GM21825 (cell line): ENCODE results near the gene C3orf49.

Experiments
- ATAC-seq: cut with Tn5 transposase; IDR thresholded peaks from one replicate; pipeline ENCODE4 v1.9.1; 2021; ENCODE audit warnings: mild to moderate bottlenecking, moderate library complexity; ENCODE audit not compliant: unreplicated experiment

C3orf49 gene

GRCh38 chr3:63849175-63849574, 30.1 kb downstream of the C3orf49 start:
- no peak for ATAC-seq

- ATAC-seq = no peak
Observed at GRCh38 chr3:63851287-63851686, 32.2 kb downstream of the C3orf49 start.

DNA sequence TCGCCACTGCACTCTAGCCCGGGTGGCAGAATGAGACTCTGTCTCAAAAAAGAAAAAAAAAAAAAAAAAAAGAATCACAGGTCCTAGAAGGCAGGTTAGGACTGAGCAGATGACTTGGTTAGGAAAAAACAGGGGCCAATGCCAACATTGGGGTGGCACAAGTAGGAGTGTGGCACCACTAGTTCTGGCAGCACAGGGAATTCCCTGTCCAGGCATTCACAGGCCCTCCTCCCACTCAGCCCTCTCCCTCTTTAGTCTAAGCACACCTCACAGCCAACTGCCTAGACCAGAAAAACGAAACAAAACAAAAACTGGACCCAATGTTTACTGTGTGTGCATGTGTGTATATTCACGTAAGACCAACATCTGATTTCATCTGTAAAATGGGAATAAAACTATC, 34.0 kb downstream of the C3orf49 start:
- ATAC-seq = no peak

GRCh38 chr3:63855333-63855940, 36.3 kb downstream of the C3orf49 start:
- no peak for ATAC-seq

- ATAC-seq = no peak
Observed at GRCh38 chr3:63857311-63857710, 38.2 kb downstream of the C3orf49 start.

DNA sequence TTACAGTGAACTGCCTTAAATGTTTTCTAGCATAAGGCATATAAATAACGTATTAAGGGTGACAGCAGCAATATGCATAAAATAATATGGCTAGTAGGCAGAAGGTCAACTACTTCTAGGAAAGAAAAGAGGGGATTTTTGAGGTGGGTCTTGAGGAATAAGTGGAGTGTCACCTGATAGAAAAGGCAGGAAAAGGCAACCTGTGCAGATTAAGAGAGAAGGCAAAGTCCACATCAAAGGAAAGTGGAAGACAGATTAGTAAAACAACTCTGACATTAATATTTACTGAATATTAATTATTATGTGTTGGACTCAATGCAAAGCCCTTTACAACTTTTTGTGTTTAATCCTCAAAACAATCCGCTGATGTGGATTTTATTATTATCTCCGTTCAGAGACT, 41.7 kb downstream of the C3orf49 start:
- ATAC-seq = no peak

- ATAC-seq = no peak
Observed at GRCh38 chr3:63861306-63861705, 42.2 kb downstream of the C3orf49 start.

DNA sequence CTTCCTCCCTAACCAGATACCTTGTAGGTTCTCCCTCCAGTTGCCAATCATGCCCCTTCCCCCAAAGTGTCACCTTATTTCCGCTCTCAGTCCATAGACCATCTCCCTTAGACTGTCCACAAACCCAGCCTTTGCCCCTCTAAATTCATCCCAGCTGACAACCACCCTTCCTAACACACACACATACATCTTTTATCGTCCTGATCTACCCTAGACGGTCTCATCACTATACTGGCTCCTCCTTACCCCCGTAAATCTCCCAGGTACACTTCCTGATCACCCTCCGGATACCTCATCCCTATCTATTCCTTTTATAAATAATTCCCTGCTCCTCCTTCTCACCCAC, 43.7 kb downstream of the C3orf49 start:
- ATAC-seq = peak; percentile 2

GRCh38 chr3:63863150-63864007, 44.3 kb downstream of the C3orf49 start, which contains the start of the genes ATXN7 and THOC7:
TSS of gene ATXN7 (plus strand) at chr3:63863867. CDS start at chr3:63912599, 48,732 bp downstream.
TSS of gene THOC7 (minus strand) at chr3:63863805. CDS start at chr3:63863790, 15 bp downstream.
- ATAC-seq = peak; percentile 65

GRCh38 chr3:63864008-63864964, 45.2 kb downstream of the C3orf49 start:
- ATAC-seq = peak; percentile 37

DNA sequence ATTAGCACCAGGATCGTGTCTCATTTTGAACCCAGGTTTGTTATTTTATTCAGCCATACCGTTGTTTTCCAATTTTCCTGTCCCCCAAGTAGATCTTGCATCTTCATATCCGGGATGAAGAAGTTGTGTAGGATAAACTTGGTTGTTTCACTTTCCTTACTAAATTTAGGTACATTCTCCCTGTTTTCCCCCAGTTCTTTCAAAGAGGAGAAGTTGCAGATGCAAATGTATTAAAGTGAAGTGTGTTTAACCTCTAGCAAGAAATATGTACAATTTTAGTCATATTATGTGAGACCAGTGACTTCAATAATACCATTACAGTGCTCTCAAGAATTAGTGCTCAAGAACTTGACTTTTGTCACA, 45.8 kb downstream of the C3orf49 start:
- no peak for ATAC-seq

- ATAC-seq = no peak
Observed at GRCh38 chr3:63867225-63867624, 48.1 kb downstream of the C3orf49 start.

- ATAC-seq = no peak
Observed at GRCh38 chr3:63869940-63870614, 51.0 kb downstream of the C3orf49 start.

DNA sequence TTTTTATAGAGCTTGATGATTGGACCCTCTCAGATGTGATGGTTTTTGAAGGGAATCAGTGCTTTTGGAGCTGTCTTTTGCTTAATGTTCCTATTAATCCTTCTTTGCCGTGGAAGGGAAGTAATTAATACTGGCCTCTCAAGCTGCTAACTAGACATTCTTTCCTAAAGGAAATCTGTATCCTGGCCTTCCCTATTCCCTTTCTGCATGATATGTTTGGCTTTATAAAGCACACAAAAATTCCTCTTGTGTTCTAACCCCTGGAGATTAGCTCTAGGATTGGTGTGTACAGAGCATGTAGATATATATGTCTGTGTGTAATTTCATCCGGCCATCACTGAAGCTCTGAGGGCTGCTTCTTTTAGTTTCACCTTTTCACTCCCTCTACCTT, 51.5 kb downstream of the C3orf49 start:
- no peak for ATAC-seq

- ATAC-seq = no peak
Observed at GRCh38 chr3:63872135-63872924, 53.2 kb downstream of the C3orf49 start.

- no peak for ATAC-seq
Observed at GRCh38 chr3:63874769-63875168, 55.7 kb downstream of the C3orf49 start.

- ATAC-seq = no peak
Observed at GRCh38 chr3:63875510-63875909, 56.4 kb downstream of the C3orf49 start.

DNA sequence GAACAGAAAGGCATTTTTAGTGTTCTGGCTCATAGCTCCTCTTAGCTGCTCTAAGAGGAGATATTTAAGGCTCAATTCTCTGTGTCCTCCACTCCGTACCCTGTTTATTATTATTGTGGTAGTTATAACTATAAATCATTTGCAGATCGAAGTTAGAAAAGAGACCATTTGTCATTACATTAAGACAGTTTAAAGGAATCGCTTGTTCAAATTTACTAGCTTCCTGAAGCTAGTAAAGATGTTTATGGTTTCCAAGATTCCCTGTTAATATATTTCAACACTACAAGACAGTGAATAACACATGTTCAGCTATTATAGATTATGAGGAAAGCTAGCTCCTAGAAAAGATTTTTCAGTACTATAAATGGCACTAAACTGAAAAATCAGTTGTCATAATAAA, 57.2 kb downstream of the C3orf49 start:
- no peak for ATAC-seq

GRCh38 chr3:63877737-63878393, 58.8 kb downstream of the C3orf49 start:
- no peak for ATAC-seq
